Epithelial cell of proximal tubule (primary cell): ENCODE data around the gene KDM4B. TPM values are rescaled to one million over a fixed set of nuclear protein-coding genes. Genes with fewer than 3 reads are reported as not detected.

Source experiments
- DNase-seq: peaks from one replicate; pipeline ENCODE4 v3.0.0-alpha.2; 2011; ENCODE audit warnings: low read depth
- H3K4me3 ChIP-seq: 2 replicates; pipeline ENCODE4 v1.5.1; 2011; ENCODE audit warnings: low read depth, mild to moderate bottlenecking, low read length
- total RNA-seq: library from RNA; depleted of rRNA; stranded (reverse); fragments of >200 nt; gene quantifications from 2 replicates; pipeline ENCODE4 v1.2.3, GENCODE V29; 2015
- TF ChIP-seq, protein P1 (sequence below): conservative IDR thresholded peaks from 2 replicates; pipeline ENCODE4 v1.5.1; 2012; ENCODE audit warnings: low read depth, mild to moderate bottlenecking, low read length

KDM4B gene
- total RNA-seq, 1 donor from 2014 or later = 20.5 TPM

- no peak overlapping the region for H3K4me3 ChIP-seq
- TF ChIP-seq, protein P1, sequence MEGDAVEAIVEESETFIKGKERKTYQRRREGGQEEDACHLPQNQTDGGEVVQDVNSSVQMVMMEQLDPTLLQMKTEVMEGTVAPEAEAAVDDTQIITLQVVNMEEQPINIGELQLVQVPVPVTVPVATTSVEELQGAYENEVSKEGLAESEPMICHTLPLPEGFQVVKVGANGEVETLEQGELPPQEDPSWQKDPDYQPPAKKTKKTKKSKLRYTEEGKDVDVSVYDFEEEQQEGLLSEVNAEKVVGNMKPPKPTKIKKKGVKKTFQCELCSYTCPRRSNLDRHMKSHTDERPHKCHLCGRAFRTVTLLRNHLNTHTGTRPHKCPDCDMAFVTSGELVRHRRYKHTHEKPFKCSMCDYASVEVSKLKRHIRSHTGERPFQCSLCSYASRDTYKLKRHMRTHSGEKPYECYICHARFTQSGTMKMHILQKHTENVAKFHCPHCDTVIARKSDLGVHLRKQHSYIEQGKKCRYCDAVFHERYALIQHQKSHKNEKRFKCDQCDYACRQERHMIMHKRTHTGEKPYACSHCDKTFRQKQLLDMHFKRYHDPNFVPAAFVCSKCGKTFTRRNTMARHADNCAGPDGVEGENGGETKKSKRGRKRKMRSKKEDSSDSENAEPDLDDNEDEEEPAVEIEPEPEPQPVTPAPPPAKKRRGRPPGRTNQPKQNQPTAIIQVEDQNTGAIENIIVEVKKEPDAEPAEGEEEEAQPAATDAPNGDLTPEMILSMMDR = no peak
- no peak for DNase-seq
Observed at GRCh38 chr19:5075597-5075996, 106.7 kb downstream of the KDM4B start.

GRCh38 chr19:5076440-5077208 lies 107.7 kb downstream of the KDM4B start:
- no peak for DNase-seq
- TF ChIP-seq, protein P1 = no peak
- H3K4me3 ChIP-seq = no peak overlapping the region

DNA sequence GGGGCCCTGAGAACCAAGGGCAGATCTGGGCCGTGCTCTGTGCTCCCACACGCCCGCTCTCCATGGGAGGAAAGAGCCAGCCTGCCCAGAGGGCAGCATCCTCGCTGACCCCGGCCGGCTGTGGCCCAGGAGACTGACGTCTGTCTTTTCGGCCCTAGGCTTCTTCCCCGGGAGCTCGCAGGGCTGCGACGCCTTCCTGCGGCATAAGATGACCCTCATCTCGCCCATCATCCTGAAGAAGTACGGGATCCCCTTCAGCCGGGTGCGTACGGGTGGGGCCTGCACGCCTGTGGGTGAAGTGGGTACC lies 108.2 kb downstream of the KDM4B start:
- H3K4me3 ChIP-seq = no peak overlapping the region
- DNase-seq = no peak
- TF ChIP-seq, protein P1 = no peak

DNA sequence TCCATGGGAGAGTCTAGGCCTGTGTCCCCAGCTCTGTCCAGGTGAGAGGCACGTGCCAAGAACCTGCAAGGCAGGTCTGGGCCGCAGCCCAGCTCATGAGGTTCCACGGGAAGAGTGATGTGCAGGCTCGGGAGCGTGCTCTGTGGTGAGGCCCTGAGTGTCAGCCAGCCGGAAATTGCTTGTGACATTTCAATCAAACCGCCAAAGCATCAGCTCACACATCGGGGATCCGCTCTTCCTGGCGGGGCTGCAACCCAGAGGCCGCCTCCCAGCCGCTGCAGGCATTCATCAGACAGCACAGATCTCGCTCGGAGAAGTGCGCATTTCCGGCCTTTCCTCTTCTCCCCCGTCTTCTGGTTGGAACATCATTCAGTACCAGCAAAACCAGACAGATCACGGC lies 109.3 kb downstream of the KDM4B start:
- DNase-seq = no peak
- no peak overlapping the region for H3K4me3 ChIP-seq
- TF ChIP-seq, protein P1 = no peak

DNA sequence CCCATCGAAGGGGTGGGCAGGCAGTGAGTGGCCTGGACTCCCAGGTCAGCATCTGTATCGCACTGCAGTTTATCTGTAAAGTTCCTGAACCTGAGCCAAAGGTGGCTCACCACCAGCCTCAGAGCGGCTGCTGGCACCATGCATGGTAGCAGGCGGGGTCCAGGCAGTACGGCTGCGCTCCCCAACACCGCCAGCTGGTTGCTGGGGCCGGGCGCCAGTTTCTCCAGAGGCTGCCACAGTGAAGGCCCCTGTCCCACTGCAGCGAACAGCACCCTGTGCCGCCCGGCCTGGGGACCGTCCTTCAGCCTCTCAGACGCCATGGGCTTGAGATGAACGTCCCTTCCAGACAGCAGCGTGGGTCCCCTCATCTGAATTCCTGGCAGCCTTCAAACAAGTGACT lies 109.8 kb downstream of the KDM4B start:
- H3K4me3 ChIP-seq = no peak overlapping the region
- TF ChIP-seq, protein P1 = no peak

GRCh38 chr19:5079071-5079774 lies 110.3 kb downstream of the KDM4B start:
- H3K4me3 ChIP-seq = no peak overlapping the region
- no peak for DNase-seq
- TF ChIP-seq, protein P1 = no peak

More for the DNA sequence above, 109.8 kb downstream of the KDM4B start:
- no peak for DNase-seq

DNA sequence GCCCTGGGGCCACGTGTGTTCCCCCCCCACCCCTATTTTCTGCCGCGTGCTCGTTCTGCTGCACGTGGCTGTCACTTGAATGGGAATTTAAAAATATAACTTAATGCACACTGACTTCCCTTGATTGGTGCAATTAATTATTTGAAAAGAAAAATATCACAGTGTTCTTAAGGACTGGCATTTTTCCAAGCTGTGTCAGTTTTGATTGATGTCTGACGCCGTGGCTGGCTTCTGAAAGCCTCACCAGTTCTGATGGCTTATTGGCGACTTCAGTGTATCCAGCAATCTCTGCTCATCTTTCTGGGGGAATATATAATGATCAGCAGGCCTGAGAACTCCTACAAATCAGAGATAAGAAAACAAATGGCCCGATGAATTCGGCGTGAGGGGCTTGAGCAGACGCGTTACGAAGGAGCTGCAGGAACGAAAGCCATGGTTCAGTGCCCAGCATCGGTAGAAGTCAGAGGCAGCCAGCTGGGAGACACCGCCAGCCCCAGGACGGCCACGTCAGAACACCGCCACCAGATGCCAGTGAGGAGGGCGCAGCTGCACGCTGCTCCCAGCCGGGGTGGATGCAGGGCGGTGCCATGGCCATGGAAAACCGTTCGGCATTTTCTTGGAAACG lies 111.2 kb downstream of the KDM4B start:
- H3K4me3 ChIP-seq = no peak overlapping the region
- DNase-seq = no peak
- TF ChIP-seq, protein P1 = no peak
